NB4 (cell line): Measurements from ENCODE around the gene WARS2.

Source experiments
- POLR2A ChIP-seq: IDR thresholded peaks from 2 replicates; pipeline ENCODE4 v1.6.1; 2011; ENCODE audit warnings: mild to moderate bottlenecking; ENCODE audit not compliant: insufficient read length; ENCODE audit errors: extremely low read depth
- TF ChIP-seq, protein P1 (sequence below): IDR thresholded peaks from one replicate; pipeline ENCODE4 v1.5.1; 2012; ENCODE audit warnings: low read depth, low read length
- TF ChIP-seq, protein P2 (sequence below): IDR thresholded peaks from 2 replicates; pipeline ENCODE4 v1.6.1; 2011; ENCODE audit warnings: low read depth, low read length

DNA sequence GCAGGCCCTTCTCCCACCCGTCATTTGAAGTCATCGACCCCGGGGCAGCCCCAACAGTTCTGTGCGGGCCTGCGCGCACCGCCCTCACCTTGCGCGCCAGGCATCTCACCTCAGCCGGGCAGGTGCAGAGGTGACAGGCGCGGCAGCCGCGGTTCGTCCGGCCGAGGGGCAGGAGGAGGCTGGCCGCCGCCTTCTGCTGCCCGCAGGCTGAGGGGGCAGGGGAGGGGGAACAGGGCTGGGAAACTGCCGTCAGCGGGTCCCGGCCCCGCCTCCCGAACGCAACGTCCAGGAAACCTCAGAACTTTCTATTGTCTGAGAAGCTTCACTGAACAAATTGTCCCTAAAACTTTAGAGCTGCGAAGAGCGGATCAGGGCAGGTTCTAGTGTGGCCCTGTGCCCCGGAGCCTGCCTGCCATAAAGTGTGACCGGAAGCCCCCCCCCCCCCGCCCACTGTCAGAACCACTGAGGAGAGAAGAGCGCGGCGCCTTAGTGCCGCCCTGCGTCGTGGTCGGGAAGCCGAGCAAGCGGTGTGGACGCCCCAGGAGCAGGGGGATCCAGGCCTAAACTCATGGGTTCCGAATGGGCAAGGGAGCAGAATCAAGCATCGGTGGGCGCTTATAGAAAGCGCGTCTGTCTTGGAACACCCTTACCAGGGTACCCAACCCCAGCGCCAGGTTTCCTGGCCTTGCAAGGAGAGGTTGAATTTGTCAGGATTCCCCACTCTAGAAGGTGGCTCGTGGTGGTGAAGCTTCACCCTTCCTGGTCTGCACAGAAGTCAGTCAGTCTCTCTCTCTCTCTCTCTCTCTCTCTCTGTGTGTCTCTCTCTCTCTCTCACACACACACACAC, 139.0 kb downstream of the WARS2 start:
- TF ChIP-seq, protein P1, sequence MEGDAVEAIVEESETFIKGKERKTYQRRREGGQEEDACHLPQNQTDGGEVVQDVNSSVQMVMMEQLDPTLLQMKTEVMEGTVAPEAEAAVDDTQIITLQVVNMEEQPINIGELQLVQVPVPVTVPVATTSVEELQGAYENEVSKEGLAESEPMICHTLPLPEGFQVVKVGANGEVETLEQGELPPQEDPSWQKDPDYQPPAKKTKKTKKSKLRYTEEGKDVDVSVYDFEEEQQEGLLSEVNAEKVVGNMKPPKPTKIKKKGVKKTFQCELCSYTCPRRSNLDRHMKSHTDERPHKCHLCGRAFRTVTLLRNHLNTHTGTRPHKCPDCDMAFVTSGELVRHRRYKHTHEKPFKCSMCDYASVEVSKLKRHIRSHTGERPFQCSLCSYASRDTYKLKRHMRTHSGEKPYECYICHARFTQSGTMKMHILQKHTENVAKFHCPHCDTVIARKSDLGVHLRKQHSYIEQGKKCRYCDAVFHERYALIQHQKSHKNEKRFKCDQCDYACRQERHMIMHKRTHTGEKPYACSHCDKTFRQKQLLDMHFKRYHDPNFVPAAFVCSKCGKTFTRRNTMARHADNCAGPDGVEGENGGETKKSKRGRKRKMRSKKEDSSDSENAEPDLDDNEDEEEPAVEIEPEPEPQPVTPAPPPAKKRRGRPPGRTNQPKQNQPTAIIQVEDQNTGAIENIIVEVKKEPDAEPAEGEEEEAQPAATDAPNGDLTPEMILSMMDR = no peak
- TF ChIP-seq POLR2A = no peak
- TF ChIP-seq, protein P2, sequence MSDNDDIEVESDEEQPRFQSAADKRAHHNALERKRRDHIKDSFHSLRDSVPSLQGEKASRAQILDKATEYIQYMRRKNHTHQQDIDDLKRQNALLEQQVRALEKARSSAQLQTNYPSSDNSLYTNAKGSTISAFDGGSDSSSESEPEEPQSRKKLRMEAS = no peak
